Measurements from ENCODE around the gene TFDP1.

Gene TFDP1

GRCh38 chr13:113669231-113669754 lies 84.7 kb downstream of the TFDP1 start:
- DNase-seq, result no peak

GRCh38 chr13:113669755-113670341 lies 85.3 kb downstream of the TFDP1 start:
- DNase-seq, result no peak

- no peak for DNase-seq
Measured at GRCh38 chr13:113670541-113670940, 86.0 kb downstream of the TFDP1 start.

- no peak for DNase-seq
Measured at GRCh38 chr13:113671066-113672001, 86.8 kb downstream of the TFDP1 start.

DNA sequence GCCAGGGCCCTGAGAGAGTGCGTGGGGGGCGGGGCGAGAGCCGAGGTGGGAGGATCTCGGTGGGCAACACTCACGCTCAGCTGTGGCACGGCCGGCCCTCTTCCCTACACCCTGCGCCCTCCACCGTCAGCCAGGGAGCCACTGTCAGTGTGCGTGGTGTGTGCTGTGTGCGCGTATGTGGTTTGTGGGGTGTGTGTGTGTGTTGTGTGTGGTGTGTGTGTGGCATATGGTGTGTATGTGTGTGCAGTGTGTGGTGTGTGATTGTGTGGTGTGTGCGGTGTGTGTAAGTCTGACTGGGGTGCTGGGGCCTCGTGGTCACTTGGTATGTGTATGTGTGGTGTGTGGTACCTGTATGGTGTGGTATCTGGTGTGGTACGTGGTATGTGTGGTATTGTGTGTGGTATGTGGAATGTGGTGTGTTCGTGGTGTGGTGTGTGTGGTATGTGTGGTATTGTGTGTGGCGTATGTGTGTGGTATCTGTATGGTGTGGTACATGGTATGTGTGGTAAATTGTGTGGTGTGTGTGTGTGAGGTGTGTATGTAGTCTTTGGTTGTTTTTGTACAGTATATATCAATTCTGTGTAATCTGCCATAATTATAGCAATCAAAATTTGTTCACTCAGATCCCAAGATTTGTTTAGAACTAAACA lies 87.6 kb downstream of the TFDP1 start:
- no peak for DNase-seq
